DMS53 (cell line): ENCODE data around the gene PRR29.

Experiments
- DNase-seq: peaks from one replicate; lab custom pipeline; 2025; lab: John Stamatoyannopoulos, UW

Gene PRR29

DNA sequence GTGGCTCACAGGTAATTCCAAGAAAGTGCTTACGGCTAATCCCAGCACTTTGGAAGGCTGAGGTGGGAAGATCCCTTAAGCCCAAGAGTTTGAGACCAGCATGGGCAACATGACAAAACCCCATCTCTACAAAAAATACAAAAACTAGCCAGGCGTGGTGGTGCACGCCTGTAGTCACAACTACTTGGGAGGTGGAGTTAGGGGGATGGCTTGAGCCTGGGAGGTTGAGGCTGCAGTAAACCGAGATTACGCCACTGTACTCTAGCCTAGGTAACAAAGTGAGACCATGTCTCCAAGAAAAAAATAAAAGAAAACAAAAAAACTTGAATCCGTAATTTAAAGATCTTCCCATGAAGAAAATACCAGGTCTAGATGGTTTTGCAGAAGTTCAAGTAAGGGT is 17.3 kb downstream of the PRR29 start:
- DNase-seq, result no peak

DNA sequence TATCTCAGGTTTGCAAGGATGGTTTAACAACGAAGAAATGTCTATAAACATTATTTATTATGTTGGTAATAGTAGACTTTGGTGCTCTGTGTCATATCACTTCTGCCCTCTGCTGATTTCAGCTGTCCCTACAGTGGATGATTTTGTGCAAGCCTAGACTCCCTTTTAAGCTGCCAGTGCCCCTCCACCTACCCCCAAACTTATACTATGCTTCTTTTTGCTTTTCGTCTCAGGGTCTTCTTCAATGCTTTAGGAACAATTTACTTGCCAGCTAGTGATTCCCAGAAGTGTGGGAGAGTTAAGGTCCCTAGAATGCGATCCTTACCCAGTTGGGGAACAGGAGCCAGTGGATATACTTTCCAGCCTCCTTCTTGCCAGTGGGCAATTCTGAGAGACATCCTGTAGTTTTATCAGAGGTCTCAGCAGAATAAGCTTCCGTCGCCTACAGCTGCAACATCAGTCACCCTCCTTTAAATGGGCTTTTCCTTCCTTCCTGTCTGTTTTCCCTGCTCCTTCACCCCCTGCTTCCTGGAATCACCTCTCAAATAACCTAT is 18.2 kb downstream of the PRR29 start:
- no peak for DNase-seq

DNA sequence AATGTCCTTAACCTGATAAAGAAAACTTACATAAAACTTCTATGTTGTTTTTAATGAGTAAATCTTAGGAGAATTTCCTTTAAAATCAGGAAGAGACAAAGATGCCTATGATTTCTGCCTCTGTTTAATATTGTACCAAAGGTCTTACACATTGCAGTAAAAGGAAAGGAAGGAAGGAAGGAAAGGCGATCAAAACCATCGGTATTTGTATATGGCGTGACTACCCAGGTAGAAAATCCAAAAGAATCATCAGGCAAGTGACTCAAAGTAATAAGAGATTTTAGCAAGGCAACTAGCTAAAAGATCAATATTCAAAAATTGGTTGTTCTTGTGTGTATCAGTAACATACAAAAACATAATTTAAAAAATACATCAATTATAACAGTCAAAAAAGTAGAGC is 18.8 kb downstream of the PRR29 start:
- DNase-seq, result no peak

DNA sequence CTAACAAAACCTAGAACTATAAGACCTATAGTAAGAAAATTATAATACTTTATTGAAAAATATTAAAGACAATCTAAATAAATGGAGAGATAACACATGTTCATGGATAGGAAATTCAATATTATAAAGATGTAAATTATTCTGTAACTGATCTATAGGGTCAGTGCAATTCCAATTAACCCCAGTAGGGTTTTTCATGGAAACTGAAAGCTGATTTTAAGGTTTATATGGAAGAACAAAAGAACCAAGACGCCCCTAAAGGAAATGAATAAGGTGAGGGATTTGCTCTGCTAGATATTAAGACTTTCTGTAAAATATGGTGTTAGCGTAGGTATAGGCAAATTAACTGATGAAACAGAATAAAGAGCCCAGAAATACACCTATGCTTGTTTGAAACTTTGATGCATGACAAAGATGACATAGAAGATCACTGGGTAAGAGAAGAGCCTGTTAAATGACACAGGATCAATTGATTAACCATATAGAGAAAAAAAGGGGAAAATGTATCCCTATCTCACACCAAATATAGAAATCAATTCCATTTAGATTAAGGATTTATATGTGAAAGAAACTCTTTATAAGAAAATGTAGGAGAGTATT is 19.3 kb downstream of the PRR29 start:
- no peak for DNase-seq

DNA sequence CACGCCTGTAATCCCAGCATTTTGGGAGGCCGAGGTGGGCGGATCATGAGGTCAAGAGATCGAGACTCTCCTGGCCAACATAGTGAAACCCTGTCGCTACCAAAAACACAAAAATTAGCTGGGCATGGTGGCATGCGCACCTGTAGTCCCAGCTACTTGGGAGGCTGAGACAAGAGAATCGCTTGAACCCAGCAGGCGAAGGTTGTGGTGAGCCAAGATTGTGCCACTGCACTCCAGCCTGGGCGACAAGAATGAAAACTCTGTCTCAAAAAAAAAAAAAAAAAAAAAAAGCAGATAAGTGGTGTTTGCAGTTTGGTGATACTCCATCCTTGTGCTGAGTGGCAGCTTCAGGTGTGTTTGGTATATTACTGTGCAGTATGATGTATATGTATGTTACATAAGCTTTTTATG is 21.4 kb downstream of the PRR29 start:
- peak; percentile 34 for DNase-seq

DNA sequence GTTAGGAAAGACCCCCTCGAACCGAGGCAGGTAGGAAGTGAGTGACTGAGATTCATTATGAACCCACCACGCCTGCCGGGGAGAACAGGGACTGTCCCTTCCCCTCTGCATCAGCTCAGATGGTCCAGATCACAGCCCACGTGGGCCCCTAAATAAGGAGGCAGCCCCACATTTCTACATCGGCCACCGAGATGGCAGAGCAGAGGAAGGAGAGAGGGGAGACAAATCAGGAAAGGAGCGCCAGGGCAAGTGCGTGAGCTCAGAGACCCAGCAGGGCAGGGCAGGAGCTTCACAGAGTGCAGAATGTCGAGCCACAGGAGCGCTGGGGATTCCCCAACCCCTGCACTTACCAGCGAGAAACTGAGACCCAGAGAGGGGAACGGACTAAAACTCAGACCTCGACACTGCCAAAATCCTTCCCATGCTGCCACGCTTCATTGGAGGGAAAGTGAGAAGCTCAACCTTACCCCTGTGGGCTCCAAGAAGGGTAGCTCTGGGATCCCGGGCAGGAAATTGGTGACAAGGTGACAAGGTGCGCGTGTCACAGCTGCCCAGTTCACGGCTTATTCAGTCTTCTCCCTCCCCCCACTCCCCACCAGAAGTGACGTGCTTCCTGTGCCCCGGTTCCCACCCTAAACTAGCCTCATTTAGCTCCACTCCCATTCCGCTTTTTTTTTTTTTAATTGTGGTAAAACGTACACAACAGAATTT is 22.1 kb downstream of the PRR29 start, which contains the start of gene ICAM2:
TSS of gene ICAM2 (minus strand) at position 578 of the 711 bp plus-strand sequence. CDS start 13,942 bp downstream, outside the sequence.
- DNase-seq, result peak; percentile 74

DNA sequence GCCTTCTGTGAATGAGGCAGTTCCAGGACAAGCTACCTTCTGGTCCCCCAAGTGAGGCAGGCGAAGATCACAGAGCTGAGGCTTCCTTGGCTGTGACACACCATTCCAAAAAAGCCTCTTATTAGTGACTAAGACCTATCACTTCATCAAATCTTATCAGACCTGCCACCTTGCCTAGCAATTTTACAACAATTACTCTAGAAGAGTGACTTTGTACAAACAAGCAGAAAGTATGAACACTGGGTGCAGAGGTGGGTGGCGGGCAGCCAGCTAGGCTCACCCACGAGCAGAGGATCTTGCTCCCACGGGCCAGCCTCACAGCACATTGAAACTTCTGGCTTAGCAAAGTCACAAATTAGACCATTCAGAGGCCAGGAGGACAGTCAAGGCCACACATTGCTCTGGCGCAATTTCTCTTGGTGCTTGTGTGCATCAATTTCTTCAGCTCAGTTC is 24.5 kb downstream of the PRR29 start:
- DNase-seq, result no peak

DNA sequence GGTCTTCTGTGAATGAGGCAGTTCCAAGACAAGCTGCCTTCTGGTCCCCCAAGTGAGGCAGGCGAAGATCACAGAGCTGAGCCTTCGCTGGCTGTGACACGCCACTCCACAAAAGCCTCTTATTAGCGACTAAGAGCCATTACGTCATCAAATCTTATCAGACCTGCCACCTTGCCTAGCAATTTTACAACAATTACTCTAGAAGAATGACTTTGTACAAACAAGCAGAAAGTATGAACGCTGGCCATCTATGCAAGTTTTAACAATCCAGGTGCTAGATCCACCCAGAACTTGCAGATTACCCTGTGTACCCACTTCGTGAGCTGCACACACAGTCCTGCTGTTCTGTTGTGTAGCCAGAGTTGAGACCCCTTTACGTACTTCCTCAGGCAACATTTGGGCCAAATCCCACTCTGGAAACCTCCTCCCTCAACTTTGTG is 26.1 kb downstream of the PRR29 start:
- no peak for DNase-seq

DNA sequence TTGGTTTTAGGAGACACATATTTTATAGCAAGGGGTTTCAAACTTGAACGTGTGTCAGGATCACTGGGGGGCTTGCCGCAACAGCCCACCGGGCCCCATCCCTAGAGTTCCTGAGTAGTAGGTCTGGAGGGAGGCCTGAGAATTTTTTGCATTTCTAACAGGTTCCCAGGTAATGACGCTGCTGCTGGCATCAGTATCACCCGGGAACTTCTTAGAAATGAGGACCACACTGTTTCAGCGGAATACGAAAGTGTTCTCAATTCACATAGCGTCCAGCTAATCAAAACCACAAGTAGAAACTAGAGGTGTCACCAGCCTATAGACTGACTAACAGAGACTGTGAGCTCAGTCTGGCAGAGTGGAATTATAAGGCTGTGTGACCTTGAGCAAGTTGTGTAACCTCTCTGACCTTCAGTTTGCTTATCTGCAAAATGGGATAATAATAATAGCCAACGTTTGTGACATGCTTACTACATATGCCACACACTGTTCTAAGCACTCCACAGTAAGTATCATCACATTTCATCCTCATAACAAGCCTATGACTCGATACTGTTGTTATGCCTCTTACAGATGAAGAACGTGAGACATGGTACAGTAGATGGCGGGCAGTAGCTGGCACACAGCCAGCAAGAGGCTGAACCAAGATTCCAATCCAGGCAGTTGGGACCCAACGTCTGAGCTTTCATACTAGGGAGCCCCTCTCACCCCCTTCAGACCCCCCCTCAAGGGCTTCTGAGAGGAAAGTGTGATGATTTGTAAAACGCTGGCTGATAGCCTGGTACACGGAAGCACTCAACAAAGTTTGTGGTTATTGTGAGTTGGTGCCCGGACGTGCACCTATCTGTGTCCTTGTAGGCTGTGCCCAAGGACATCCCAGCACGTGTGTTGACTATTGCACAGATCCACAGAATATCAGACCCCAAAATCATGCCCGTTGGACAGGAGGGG is 26.9 kb downstream of the PRR29 start:
- DNase-seq, result peak; percentile 36

DNA sequence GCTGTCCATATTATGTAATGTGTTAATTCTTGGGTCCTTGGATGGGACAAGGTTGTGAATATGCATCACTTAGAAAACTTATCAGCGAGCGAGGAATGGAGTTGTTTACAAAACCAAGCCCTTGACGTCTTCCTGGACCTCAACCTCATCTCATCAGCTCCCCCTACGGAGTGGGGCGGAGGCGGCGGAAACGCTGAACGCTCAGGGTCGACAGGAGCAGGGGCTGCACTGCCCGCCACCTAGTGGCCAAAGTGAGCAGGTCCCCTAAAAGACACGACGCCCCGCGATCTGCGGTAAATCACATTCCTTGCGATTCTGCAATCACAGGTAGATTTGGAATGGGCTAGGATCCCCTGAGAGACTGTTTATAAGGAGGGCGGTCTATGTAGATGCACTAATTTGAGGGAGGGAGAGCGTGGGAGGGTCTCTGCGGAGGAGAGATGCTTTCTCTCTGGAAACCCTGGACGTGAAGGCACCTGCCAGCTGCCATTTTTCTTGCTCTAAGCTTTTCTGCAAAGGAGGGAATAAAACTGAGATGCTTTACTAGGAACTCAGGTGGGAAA is 27.7 kb downstream of the PRR29 start:
- DNase-seq, result peak; percentile 89

DNA sequence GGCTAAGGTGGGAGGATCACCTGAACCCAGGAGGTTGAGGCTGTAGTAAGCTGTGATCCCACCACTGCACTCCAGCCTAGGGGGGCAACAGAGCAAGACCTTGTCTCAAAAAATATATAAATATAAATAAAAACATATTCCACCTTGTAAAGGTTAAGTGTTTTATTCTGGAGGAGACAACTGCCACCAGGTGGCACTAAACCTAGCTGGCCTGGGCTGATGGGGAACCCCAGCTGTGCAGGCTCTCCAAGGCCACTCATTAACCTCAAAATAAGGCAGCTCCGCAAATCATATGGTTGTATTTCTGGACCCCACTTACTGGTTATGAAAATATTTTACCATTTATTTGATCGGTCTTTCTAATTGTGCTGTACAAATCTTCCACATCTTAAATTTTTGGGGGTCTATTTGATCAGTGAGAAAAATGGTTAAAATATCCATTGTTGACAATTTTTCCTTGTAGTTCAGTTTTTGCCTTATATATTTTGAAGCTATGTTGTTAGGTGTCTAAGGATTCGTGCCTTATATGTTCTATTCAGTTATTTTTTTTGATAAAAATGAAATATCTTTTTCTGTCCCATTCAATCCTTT is 30.8 kb downstream of the PRR29 start:
- peak; percentile 76 for DNase-seq

DNA sequence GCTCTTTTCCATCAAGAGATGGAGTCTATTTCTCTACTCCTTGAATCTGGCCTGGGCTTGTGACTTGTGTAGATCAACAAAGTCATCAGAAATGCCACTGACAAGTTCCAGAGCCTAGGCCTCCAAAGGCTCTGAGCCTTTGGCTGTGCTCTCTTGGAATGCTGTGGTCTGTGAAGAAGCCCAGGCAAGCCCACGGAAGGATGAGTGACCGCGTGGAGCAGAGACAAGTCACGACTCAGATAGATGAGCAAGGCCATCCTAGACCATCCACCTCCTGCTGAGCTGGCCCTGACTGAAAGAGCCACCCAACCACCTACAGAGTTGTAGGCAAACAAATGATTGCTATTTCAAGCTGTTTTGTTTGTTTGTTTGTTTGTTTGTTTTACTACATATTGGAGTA is 33.9 kb downstream of the PRR29 start:
- no peak for DNase-seq

DNA sequence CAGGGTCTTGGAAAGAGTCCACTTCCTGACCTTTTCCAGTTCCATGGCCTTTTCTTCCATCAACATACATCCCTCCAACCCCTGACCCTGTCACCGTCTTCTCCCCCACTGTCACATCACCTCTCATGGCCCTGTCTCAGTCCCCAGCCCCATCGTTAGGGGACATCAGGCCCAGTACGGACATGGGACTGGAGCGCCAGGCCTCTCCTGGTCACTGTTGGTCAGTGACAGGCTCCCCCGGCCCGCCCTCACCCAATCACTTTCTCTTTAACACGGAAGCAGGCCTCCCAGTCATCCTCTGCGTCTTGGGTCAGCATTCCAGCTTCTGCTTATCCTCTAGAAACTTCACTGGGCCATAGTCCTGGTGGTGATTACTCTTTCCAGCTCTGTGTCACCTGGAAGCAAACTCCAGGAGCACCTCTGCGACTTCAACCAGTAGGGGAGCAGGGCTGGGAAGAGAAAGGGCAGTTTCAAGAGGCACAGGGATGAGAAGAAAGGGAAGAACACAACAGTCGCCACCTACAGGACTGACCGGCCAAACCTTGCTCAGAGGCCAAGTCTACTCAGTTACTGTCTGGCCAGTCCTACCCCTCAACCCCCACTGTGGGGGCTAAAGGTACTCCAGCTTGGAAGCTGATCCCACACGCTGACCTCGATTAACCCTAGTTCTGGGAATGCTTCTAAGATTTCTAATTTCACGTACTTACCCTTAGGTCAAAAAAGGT is 38.2 kb downstream of the PRR29 start:
- DNase-seq, result peak; percentile 8

DNA sequence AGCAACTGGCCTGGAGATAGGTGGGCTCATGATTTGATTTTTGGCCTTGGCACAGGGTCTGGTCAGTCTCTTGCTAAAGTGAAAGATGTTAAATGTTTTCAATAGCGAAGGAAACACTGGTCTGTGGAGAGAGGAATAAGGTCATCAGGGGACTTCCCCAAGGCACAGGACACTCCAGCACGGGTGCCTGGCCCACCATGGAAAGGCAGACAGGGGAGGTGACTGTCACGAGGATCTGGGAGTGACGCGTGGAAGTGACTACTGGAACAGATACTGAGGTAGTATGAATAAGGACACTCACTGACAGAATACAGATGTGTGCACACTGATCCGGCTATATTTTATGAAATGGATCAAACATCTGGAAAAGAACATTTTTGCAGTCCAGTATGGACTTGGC is 39.0 kb downstream of the PRR29 start:
- DNase-seq, result no peak

DNA sequence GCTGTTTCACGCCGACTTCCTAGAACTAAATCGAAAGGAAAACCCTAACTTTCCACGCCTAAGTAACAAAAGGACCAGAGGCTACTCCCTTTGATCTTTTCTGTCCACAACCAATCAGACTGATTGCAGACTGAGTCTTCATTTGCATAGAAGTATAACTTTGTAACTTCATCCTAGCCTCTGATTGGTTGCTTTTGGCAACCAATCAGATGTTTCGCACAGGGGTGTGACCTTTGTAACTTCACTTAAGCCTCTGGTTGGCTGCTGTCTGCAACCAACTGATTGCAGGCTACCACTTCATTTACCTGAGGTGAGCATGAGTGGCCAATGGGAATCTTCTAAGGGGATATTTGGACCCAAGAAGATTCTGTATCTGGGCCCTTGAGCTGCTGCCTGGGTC is 39.7 kb downstream of the PRR29 start:
- no peak for DNase-seq

DNA sequence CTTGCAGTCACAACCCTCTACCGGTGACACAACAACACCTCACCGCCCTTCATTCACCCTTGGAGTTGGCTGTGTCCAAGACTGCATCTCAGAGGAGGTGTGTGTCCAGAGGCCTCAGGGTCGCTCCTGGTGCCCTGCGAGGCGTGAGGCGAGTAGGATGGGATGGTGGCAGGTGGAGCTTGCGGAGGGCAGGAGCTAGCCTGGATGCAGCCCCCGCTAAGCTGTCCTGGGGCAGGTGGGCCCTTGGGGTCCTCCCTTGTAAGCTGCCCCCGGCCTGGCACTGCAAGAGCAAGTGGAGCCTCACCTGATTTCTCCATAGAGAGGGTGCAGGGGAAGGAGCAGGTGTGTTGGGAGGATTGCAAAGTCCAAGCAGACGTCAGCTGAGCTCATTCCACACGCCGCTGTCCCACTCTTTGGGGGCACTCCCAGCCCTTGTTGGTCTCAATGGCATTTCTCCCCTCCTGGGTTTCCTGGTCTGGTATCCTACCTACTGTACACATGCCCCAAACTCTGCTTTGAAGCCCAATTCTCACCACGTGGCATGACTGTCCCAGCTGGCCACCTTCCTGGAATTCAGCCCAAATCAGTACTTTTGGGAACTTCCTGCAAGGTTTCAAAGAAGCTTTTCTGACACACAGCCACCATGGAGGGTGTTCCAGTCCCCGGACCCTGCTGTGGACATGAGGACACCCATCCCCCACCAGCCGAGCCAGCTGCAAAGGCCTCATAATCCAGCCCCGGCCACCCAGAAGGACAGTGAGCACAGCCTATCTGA is 40.4 kb downstream of the PRR29 start:
- no peak for DNase-seq

DNA sequence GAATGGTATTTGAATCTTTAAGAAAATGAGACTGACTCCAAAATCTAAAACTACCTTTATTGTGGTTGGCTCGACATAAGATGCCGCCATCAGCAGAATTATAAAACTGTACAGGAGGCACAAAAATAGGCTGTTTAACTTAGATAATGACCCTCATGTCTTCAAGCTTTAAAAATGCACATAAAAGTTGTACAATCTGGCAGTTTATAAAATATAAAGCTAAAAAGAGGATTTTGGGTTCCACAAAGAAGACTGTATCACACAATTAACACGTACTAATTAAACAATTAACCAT is 40.9 kb downstream of the PRR29 start:
- DNase-seq, result no peak

DNA sequence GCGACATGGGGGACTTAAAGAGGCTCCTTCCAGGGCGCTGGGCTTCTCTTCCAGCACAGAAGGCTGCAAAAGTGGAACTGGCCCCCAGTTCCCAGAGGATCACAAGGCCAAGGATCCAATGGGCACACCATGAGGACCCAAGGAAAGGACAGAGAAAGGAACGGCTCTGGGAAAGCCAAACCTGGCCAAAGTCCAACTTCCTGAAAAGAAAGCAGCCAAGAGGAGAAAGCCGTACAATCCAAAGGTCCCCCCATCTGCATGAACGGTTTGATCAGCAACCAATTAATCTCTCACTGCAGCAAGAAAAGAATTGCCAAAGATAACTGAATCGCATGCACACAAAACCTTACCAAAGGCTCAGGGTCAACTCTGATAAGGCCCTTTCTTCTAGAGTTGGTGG is 42.1 kb downstream of the PRR29 start:
- DNase-seq, result no peak

DNA sequence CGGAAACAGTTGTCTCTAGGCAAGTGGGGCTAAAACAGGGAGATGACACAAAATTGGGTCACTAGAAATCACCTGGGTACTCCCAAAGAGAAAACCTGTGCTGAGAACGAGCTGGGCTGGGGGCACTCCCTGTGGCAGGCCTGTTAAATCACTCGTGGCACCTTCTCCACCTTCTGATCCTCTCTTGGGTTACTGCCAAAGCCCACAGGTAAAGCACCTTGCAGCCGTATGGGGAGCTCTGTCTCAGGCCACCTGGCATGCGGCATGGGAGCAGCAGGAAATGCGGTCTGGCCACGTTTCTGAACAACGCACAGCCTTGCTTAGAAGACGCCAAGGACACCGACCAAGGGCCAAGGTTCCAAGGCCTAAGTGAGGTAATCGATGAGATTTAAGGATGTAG is 43.8 kb downstream of the PRR29 start:
- no peak for DNase-seq
